GM21390 (cell line): ENCODE results near the gene OAS2.
A peak's percentile ranks its signal among the peaks of the same experiment; 100 is the strongest.

Experiments
- ATAC-seq: cut with Tn5 transposase; IDR thresholded peaks from one replicate; pipeline ENCODE4 v1.9.1; 2021; ENCODE audit not compliant: unreplicated experiment

The OAS2 gene

GRCh38 chr12:113014565-113014964, 36.2 kb downstream of the OAS2 start:
- no peak for ATAC-seq

GRCh38 chr12:113016796-113017195, 38.5 kb downstream of the OAS2 start:
- ATAC-seq, result no peak

GRCh38 chr12:113019025-113019424, 40.7 kb downstream of the OAS2 start:
- ATAC-seq, result no peak

GRCh38 chr12:113021500-113021899, 43.2 kb downstream of the OAS2 start:
- ATAC-seq, result no peak

- no peak for ATAC-seq
These were observed 44.4 kb downstream of the OAS2 start for GRCh38 chr12:113022563-113023297.

GRCh38 chr12:113027726-113028125, 49.4 kb downstream of the OAS2 start:
- ATAC-seq, result no peak

GRCh38 chr12:113030875-113031525, 52.7 kb downstream of the OAS2 start:
- ATAC-seq, result no peak

GRCh38 chr12:113039911-113040445, 61.7 kb downstream of the OAS2 start:
- ATAC-seq, result no peak

- ATAC-seq, result no peak
These were observed 62.4 kb downstream of the OAS2 start for GRCh38 chr12:113040722-113041171.

GRCh38 chr12:113041560-113041959, 63.2 kb downstream of the OAS2 start:
- ATAC-seq, result no peak

GRCh38 chr12:113043240-113043639, 64.9 kb downstream of the OAS2 start:
- ATAC-seq, result no peak

GRCh38 chr12:113044516-113044915, 66.2 kb downstream of the OAS2 start:
- no peak for ATAC-seq

- no peak for ATAC-seq
These were observed 70.4 kb downstream of the OAS2 start for GRCh38 chr12:113048716-113049127.

- no peak for ATAC-seq
These were observed 71.8 kb downstream of the OAS2 start for GRCh38 chr12:113049976-113050742.

GRCh38 chr12:113050795-113051194, 72.5 kb downstream of the OAS2 start:
- peak; percentile 60 for ATAC-seq

GRCh38 chr12:113051759-113052158, 73.4 kb downstream of the OAS2 start:
- no peak for ATAC-seq

GRCh38 chr12:113052326-113052725, 74.0 kb downstream of the OAS2 start:
- ATAC-seq, result no peak

- no peak for ATAC-seq
These were observed 76.7 kb downstream of the OAS2 start for GRCh38 chr12:113054948-113055486.

- ATAC-seq, result no peak
These were observed 77.5 kb downstream of the OAS2 start for GRCh38 chr12:113055594-113056380.

GRCh38 chr12:113056381-113056630, 78.0 kb downstream of the OAS2 start:
- ATAC-seq, result no peak
